Prostate gland (tissue), 2 donors: ENCODE measurements around the gene SFXN4.

Experiments used
- POLR2A ChIP-seq: fragments of 450-650 bp; IDR thresholded peaks from one replicate; pipeline ENCODE4 v1.6.1; 2016; ENCODE audit warnings: antibody characterized with exemption, mild to moderate bottlenecking
- POLR2AphosphoS5 ChIP-seq: sonication (generic); formaldehyde crosslinking; IDR thresholded peaks from one replicate; pipeline ENCODE4 v1.6.1; 2017; ENCODE audit warnings: antibody characterized with exemption
- TF ChIP-seq, protein P1 (sequence below), 4 experiments: fragments of 200-600 bp in 2 of 4; fragments of 450-650 bp in 2 of 4; sonication (generic) in 2 of 4; IDR thresholded peaks; 1 replicate in 3 of 4; 2 replicates in 1 of 4; pipeline ENCODE4 v1.5.1; 2016 to 2019; ENCODE audit warnings: antibody characterized with exemption in 4 of 4, mild to moderate bottlenecking in 2 of 4, moderate library complexity in 2 of 4

GRCh38 chr10:119211625-119212441 lies 46.3 kb upstream of the SFXN4 start:
- TF ChIP-seq POLR2A (no peak), POLR2AphosphoS5 (no peak)
- TF ChIP-seq, protein P1, sequence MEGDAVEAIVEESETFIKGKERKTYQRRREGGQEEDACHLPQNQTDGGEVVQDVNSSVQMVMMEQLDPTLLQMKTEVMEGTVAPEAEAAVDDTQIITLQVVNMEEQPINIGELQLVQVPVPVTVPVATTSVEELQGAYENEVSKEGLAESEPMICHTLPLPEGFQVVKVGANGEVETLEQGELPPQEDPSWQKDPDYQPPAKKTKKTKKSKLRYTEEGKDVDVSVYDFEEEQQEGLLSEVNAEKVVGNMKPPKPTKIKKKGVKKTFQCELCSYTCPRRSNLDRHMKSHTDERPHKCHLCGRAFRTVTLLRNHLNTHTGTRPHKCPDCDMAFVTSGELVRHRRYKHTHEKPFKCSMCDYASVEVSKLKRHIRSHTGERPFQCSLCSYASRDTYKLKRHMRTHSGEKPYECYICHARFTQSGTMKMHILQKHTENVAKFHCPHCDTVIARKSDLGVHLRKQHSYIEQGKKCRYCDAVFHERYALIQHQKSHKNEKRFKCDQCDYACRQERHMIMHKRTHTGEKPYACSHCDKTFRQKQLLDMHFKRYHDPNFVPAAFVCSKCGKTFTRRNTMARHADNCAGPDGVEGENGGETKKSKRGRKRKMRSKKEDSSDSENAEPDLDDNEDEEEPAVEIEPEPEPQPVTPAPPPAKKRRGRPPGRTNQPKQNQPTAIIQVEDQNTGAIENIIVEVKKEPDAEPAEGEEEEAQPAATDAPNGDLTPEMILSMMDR (IDR thresholded peaks at IDR 0.05) = no peak
